Stimulated activated CD4-positive, alpha-beta T cell treated with anti-CD3 and anti-CD28 coated beads, Interleukin-4, amount 100 ng/mL, for 48 hours (primary cell): ENCODE measurements around the gene RALGPS1.

Experiments used
- DNase-seq, 2 donors: peaks; one replicate each; pipeline ENCODE4 v3.0.0-alpha.2; 2020; ENCODE audit warnings: low read depth in 2 of 2

RALGPS1 gene

DNA sequence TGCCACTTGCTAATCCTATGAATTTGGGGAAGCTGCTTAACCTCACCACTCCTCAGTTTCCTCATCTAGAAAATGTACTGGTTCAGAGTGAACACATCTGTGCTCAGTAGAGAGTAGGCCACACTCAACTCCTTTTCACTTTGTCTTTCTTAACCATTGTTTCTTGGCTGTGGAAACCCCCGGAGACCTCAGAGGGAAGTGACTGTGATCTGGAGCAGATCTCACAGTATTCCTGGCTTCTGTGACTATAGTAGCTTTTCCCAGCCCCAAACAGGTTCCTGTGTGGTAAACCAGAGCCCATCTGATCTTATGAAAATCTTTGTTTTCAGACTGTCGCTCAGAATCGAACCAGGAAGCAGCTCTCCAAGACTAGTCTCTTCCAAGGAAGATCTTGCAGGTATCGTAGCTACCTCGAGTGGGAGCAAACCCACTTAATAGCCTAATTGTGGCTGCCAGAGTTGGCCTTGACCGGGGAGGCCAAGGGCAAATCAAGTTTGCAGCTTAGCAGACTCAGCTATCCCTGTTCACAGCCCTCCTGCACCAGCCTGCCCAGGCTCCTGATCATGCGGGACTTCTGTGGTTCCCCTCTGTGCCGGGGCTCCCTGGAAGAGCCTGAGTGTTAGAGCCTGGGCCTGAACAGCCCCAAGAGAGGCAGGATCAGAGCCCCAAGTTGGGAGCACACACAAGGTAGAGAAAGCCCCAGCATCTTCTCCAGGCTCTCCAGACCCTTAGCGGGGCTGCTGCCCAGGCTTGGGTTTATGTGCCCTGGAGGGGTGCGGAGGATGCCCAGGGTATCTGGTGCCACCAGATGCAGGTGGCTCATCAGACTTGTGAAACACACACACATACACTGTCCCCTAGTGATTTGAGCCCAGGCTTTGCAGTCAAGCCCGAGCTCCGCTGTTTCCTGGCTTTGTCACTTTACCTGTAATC is 260.1 kb downstream of the RALGPS1 start:
- no peak for DNase-seq

DNA sequence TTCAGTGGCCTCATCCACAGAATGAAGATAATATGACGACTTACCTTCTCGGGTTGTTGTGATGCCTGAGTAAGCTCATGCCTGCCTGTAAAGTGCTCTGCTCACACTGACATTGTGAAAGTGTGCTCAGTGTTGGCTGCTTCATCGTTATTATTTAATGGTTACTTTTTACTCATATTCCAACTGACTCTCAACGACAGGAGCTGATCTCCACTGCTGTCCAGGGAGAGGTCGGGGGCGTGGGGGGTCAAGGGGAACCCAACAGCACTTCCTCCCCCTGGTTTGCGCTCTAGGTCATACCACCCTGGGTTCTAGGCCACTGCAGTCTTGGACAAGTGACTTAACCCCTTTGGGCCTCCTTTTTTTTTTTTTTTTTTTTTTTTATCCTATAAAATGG is 260.7 kb downstream of the RALGPS1 start:
- no peak for DNase-seq

DNA sequence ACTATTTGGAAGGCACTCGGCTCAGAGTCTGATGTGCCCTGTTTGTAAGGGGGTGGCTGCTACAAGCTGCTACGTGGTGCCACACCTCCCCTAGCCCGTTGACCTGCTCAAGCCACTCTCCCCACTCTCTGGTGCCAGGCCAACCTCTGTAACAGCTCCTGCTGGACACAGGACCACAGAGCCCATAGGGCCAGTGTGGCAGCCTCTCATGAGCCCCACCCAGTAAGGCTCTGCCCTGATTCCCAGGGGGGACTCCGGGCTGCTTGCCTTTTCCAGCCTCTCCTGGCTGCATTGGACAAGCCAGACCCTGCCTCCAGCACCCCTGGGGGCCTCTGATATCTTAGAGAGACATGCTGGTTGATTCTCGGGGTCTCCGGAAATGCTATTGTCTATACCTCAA is 261.2 kb downstream of the RALGPS1 start:
- no peak for DNase-seq

DNA sequence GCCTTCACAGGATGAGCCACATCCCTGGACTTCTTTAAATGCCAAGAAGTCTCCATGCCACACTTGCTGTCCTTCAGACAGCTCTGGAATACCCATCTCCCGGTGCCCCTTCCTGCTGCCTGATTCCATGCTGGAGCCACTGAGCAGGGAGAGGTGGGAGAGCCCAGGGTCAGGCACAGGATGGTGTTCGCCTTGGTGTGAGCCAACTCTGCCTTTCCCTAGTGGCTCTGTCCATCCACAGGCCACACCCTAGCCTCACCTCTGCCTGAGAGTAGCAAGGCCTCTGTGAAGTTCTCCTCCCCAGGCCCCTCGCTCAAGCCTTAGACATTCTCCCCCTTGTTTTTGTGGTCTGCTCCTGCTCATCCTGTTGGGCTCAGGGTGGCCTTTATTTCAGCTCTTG is 262.0 kb downstream of the RALGPS1 start:
- no peak for DNase-seq

DNA sequence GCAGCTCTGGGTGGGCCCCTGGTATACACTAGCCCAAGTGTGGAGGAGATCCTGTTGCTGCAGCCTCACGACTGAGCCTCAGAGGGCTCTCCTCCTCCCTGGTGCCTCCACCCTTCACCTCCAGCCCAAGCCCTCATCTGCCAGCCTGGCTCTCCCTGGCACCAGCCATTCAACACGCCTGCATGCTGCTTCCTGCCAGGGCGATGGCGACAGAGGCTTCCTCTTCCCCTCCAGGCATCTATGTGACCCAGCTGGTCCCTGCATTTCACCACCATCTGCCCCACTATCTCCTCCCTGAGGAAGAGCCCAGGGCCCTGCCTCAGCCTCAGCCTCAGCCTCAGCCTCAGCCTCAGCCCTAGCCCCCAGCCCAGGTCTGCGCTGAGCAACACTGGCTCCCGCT is 262.6 kb downstream of the RALGPS1 start:
- no peak for DNase-seq

DNA sequence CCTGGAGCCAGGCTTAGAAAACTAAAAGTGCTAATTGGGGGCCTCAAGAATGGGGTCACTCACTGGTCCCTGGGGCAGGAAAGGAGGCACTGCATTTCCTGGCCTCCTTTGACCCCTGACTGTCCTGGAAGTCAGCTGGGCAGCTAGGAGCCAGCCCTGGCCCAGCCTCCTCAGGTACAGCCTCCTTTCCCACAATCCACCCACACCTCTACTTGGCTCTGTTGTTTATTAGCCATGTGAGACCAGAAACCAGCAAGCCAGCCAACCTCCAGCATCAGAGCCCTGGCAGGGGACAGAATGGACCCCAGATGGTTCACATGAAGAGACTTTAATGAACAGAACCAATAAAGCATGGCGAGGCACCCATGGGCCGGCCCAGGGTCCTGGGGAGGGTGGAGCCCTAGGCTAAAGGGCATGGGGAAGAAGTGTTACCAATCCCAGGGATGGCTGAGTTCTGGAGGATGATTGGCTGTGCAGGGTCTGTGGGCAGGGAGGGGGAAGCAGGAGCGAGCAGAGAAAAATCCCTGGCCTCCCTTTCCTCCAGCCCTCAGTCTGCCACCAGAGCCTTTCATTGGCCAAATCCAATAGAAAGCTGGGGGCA is 263.2 kb downstream of the RALGPS1 start:
- DNase-seq = no peak

DNA sequence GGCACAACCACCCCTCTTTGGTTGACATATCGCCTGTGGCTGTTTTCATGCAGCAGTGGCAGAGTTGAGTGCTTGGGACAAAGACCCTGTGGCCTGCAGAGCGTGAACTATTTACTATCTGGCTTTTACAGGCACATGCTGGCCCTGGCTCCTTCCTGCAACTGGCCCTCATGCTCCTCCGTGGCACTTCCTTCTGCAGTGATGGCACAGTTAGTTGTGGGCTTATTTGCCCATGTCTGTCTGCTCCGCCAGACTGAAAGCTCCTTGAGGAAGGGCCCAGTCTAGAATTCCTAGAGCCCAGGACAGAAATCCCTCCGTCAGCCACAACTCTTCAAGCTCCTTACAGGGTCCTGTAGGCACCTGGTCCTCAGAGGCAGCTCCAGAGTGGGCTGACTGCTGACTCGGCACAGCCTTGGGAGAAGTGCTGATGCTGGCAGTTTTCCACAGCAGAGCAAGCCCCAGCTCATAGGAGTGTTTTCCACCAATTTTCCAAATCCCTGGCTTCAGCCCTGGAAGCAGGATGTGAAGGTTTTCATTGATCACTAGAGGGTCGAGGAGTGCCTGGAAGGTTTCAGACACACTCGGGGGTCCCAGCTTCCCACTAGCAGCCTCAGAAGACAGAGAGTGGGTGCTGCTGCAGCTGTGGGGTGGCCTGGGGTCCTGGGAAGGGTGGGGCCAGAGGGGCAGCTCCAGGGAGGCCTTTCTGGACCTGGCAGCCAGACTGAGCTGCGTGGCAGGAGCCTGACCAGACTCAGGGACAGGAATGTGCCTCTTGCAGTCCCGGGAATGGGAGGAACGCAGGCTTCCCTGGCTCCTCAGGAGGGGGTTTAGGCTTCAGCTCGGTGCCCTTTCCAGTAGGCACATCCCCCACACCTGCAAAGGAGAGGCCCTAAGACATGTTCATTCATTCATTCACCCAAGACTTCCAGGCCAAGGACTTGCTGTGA is 264.4 kb downstream of the RALGPS1 start:
- DNase-seq = no peak

DNA sequence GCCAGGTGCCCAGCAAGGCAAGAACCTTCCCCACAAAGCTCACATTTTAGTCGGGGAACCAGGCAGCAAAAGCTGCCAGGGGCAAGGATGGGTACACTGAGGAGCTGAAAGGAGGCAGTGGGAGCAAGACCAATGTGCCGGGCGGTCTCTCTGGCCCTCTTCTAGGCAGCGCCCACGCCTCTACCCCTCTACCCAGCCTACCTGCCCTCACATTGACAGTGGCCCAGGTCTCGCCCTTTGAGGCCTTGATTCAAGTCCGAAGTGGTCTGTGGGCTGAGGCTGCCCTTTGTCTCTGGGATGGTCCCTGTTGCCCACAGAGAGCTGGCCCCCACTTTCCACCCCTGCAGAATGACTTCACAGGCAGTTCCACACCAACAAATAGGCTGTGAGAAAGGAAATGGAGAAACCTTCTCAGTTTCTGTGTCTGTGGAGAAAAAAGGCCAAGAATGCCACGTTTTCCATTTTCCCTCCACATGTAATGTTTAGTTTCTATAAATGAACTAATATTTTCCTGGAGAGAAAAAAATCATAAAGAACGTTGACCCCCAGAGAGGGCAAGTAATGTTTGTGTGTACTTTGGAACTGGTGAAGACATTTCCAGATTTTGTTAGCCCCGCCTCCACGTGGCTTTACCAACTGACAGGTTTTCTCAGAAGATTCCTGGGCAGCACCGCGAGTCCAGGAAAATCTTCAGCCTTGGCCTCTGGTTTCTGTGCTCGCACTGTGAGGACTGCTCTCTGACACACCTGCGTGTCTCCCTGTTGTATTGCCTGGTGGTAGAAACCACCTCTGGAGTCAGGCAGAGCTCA is 265.3 kb downstream of the RALGPS1 start:
- DNase-seq = no peak

DNA sequence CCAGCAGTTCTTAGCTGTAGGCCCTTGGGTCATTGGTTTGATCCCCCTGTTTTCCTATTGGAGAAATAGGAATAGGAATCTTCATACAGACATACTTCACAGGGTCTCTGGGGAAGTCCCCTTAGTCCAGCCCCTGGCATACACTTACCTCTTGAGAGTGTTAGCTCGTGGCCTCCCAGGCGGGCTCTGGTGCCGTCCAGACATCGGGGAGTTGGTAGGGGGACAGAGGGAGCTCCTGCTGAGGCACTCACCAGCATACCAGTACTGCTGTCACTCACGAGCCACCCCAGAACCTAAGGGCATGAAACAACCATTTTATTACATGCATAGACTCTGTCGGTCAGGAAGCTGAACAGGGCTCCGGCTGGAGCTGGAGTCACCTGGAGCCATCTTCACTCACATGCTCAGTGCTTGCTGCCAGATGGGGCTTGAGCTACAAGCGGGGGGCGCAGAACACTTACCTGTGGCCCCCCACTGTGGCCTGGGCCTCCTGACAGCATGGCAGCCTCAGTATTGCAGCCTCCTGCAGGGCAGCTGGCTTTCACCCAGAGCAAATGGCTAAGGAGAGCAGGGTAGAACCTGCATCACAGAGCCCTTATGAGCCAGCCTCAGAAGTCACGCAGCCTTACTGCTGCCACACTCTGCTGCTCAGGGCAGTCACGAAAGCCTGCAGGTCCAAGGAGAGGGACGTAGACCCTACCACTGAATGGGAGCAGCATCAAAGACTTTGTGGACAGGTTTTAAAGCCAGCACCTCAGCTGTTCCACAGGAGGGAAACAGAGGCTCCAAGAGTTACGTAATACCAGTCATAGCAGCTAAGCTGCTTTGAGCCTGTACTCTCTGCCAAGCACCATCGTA is 266.1 kb downstream of the RALGPS1 start:
- no peak for DNase-seq

DNA sequence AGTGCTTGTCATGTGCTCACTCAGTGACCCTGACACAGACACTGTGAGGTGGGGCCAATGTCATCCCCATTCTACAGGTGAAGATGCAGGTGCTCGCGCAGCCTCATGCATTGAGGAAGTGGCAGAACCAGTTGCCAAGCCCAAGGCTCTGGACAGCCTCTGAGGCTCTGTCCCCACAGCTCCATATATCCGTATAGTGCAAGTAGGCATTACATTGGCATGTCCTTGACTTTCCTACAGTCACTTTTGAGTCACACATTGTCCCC is 266.7 kb downstream of the RALGPS1 start:
- no peak for DNase-seq

DNA sequence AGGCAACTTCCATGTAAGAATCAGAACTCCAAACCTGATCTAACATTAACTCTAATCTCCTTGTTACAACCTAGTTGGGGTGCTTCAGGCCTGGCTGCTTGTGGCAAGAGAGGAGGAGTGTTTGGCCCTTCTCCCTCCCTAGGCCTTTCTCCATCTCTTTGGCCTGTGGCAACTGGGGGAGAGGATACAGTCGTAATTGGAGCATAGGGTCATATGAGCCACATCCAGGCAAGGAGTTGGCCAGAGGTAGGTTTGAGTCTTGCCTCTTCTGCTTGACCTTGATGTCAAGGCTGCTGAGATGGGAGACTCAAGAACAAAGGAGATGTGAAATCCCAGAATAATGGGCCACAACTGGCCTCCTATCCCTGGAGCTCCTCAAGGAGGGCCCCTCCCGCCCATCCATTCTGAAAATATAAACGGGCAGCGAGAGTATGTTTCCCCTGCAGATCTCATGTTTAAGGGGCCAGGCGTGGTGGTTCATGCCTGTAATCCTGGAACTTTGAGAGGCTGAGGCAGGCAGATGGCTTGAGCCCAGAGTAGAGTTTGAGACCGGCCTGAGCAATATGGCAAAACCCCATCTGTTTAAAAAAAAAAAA is 267.1 kb downstream of the RALGPS1 start:
- no peak for DNase-seq

DNA sequence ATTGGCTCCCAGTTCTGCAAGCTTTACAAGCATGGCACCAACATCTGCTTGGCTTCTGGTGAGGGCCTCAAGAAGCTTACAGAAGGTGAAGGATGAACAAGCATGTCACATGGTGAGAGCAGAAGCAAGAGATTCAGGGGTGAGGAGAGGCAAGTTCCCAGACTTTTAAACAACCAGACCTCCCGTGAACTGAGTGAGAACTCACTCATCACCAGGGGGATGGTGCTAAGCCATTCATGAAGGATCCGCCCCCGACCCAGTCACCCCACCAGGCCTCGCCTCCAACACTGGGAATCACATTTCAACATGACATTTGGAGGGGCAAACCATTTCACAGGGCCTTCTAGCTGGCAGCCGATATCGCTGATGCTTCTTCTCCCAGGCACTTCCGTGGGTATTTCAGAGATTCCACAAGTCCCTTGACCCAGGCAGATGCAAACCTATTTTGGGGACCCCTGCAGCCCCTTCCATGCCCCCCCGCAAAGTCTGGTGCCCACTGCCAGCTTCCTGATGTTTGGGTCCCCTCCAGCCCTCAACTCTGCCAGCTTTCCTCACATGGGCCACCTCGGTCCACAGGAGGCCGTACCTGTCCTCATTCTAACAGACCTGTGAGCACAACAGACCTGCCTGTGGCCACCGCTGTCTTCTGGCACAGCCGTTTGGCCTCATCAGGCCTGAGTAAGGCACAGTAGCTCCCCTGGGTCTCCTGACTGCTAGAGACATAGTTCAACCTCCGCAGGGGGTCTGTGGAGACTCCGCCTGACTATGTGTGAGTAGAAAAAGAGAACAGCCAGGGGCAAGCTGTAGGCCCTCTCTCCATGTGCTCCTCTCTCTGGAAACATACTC is 268.5 kb downstream of the RALGPS1 start:
- DNase-seq = no peak

DNA sequence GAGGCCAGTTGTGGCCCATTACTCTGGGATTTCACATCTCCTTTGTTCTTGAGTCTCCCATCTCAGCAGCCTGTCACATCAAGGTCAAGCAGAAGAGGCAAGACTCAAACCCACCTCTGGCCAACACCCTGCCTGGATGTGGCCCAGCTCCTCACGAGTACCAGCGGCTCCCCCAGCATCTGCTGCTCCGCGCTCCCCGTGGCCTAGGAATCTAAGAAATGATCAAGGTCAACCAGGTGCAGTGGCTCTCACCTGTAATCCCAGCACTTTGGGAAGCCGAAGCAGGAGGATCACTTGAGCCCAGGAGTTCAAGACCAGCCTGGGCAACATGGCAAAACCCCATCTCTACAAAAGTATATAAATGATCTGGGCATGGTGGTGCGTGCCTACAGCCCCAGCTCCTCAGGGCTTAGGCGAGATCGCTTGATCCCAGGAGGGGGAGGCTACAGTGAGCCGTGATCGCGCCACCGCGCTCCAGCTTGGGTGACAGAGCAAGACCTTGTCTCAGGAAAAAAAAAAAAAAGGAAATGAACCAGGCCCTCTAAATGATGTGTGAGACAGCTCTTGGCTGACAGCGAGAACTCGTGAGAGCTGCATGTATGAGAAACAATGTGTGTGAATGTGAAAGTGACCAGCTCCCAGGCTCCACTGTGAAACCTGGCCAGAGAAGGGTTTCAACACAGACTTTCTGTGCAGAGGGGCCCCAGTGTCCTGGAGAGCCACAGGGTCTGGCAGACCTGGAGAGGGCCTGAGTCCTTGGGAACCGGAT is 269.4 kb downstream of the RALGPS1 start:
- no peak for DNase-seq

DNA sequence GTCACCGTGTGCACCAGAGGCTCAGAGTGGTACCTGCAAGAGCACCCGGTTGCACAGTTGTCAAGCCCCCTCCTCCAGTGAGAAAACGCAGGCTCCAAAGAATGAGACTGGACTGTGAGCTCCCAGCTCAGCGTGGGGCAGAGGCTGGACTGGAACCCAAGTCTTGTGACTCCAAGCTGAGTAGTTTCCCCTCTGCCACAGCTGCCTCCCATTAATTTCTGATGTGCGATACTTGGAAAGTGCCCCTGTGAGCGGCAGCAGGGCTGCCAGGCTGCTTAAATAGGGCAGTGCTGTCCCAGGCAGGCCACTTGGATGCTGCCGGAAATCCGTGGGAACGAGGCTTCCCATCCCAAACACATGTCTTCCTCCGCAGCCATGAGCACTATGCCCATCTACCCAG is 270.1 kb downstream of the RALGPS1 start:
- DNase-seq = no peak

DNA sequence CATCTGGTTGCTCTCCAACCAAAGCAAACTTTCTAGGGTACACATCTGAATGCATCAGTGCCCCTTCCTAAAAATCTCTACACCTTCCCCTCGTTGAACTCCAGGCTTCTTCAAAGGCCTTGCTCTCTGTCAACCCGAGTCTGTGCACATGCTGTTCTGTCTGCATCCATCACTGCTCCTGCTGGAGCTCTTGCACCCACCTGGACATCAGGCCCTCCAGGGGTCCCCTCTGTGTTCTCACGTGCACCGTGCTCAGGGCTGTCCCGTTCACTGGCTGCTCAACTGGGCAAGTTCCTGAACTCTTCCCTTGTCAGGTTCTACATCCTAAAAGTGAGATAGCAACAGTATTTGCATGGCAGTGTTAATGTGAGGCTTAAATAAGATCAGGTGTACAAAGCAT is 270.6 kb downstream of the RALGPS1 start:
- no peak for DNase-seq

DNA sequence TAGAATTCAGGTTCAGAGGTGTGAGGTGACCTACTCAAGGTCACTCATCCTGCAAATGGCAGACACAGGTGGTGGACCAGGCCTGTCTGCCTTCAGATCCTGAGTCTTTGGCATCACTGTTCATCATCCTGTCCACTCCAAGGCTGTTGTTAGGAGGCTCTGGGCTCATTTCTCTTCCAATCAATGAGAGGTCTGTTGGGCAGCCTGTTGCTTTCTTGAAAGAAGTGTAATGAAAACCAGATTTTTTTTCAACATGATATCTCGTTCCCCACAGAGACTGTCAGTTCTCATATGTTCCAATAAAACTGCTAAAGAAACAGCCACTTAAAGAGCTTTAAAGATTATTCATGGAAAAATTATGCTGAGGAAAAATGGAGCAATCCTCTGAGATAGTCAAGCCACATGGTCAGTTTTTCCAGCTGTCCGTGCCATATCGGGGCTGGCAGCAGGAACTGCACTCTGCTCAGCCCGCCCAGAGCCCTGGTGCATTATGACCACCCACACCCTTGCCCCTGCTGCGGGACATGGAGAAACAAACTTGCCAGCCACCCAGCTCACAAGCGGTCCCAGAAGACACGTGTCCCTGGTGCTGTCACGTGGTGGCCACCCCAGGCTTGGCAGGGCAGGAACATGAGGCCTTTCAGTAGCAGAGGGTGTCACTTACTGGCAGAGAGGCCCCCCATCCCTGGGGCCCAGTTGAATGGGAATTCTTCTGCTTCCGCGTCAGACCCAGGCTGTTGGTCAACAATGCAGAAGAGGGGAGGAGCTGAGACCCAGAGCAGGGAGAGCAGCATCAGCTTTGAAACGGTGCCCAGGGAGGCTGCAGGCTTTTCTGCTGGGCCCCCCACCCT is 271.6 kb downstream of the RALGPS1 start:
- no peak for DNase-seq

DNA sequence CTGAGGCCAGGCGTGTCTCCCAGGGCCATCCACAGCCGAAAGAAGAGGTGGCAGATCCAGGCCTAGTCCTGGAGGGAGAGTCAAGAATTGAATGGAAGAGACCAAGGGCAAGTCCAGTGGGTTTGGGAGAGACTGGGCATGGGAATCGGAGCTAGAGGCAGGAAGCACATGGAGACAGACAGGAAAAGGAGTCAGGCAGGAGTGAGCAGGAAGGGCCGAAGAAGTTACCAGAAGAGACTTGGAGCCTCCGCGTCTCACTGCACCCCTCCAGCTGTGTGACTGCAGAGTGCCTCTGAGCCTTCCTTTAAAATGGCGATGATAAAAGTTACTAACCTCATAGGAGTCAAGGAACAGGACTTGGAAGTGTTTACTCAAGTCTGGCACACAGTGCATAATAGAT is 272.2 kb downstream of the RALGPS1 start:
- DNase-seq = no peak
